GM19099 (cell line): ENCODE data around the gene JPH4.

Experiments used
- POLR2A ChIP-seq: IDR thresholded peaks from 3 replicates; pipeline ENCODE4 v1.6.1; 2011; ENCODE audit warnings: low read depth; ENCODE audit not compliant: insufficient read length; ENCODE audit errors: extremely low read depth

Gene JPH4

DNA sequence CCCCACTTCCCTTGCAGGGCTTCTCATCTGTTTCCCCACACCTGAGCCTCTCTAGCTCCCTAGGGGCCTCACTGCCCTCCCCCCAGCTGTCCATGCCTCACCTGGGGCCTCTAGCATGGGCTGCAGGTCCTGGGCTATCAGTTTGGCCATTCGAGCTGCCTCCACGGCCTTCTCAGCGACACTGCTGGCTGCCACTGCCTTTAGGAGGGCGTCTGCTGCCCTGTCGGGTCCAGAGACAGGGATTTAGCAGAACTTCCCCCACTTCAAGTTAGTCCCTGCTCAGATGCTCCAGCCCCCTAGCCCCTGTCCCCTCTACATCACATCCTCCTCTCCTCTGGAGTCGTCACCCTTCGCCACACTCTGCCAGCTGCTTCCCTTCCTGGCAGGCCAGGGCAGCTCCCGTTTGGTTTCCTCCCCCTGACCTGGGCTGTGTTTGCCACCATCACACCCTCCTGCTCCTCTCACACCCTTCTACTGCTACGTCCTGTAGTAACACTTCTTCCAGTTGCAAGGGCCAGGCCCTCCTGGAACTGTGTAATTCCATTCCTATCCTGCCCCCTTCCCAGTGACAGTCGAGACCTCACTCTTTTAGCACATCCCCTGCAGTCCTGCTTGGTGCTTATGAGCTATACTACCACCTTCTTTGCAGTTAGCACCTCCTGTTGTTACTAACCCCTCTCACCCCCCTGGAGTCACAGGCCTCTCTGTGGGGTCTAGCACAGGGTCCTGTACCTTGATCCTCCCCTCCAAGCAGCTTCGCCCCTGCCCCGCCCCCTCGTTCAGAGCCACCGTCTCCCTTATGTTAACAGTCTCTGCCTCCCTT is 6.7 kb downstream of the JPH4 start:
- TF ChIP-seq POLR2A, result no peak

DNA sequence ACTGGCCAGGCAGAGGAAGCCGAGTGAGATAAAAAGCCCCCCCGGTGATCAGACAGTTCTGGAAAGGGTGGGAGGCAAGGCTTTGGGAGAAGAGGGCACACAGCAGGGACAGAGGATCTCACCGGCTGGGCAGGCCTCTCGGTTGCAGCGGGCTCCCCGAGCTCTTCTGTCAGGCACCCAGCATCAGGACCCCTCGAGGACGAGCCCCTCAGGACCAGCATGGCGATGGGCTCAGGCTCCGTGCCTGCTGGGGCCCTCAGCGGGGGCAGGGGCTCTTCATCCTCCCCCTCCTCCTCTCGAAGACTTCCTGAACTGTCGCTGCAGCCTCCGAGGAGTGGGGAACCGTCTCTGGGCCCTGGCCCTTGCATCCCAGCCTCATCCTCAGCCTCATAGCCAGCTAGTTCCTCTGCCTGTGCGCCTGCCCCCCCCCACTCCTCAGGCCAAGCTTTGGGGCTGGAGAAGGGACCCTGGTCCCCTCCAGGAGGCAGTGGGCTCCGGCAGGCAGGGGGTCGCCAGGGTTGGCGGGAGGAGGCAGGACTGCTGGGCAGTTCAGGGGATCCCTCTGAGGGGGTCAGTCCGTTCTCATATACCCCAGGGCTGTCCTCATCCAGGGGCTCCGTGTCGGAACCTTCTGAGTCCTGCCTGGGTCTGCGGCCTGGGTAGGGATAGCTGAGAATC is 7.6 kb downstream of the JPH4 start:
- TF ChIP-seq POLR2A, result no peak

DNA sequence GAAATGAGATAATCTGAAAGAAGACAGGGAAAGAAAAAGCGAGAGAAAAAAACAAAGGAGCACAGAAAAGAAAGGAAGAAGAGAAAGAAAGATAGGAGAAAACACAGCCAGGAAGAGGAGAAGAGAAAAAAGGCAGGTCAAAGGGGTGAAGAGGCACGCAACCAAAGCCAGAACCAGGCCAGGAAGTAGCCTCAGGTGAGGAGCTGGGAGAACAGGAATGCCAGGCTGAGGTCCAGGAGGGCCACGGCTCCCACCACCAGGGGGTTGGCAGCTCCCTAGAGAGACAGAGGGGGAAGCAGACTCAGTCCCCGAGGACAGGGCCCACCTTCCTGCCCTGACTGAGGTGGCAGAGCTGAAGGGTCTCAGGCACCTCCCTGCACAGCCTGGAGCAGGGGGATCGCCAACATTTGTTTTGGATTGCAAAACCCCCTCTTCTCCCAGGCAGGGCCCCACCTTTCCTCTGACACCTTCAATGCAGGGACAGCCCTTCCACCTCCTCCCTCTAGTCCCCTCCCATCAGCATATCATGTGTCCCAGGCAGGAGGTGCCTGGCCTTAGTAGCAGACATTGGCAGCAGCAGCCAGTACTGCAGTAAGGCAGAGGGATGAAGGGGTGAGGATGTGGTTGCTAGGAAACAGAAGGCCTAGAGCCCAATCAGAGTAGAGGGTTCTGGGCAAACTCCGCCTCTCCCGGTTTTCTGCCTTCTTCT is 9.0 kb downstream of the JPH4 start:
- no peak for TF ChIP-seq POLR2A

DNA sequence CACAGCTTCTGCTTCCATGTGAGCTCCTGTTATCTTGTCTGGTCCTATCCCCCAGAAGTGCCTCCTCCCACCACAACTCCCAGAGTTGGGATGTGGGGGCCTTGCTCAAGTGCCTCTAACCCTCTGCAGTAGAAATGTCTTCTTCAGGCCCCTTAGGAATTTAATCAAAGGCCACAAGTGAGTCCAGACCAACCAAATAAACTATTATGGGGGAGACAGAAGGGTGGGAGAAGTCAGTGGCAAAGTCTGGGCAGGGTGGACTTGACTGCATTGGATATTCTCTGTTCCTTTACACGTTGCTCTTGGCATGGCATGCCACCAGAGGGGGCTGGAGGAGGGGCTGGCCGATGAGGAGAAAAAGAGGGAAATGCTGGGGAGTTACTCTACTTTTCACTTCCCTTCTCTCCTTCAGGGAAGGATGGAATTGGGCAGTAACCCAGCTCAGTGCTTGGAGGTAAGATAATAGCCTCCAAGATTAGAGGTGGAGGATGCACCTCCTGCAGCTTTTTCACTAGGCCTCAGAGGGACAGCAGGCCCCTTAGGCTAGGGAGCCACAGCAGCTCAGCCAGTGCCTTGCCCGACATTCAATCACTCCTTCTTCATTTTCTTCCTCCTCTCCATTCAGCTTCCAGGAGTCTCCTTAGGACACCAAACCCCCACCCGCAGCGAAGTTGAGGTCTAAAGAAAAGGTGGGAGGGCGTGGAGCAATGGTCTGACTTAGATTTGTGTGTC is 9.8 kb downstream of the JPH4 start:
- TF ChIP-seq POLR2A, result no peak

DNA sequence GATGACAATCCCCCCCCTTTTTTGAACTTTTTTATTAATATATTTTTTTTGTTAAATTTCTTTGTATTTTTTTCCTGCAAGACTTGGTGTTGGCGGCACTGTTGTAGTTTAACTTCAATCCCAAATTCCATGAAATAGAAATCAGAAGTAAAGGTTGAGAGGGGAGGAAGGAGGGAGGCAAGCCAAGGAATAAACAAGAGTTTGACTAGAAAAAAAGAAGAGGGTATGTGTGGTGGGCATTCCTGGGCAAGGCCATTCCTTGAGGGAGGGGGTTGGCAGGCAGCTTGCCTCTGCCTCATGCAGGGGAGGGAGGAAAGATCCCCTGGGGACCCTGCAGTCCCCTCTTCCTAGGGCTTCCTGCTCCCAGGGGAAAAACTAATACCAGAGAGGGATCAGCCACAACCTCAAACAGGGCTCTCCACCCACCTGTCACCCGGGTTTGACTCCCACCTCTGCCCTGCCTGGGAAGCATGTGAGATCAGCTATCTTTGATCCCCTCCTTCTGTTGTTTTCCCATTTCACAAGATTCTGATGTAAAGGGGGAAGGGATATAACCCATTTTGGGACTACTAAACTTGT is 10.5 kb downstream of the JPH4 start:
- TF ChIP-seq POLR2A, result no peak

DNA sequence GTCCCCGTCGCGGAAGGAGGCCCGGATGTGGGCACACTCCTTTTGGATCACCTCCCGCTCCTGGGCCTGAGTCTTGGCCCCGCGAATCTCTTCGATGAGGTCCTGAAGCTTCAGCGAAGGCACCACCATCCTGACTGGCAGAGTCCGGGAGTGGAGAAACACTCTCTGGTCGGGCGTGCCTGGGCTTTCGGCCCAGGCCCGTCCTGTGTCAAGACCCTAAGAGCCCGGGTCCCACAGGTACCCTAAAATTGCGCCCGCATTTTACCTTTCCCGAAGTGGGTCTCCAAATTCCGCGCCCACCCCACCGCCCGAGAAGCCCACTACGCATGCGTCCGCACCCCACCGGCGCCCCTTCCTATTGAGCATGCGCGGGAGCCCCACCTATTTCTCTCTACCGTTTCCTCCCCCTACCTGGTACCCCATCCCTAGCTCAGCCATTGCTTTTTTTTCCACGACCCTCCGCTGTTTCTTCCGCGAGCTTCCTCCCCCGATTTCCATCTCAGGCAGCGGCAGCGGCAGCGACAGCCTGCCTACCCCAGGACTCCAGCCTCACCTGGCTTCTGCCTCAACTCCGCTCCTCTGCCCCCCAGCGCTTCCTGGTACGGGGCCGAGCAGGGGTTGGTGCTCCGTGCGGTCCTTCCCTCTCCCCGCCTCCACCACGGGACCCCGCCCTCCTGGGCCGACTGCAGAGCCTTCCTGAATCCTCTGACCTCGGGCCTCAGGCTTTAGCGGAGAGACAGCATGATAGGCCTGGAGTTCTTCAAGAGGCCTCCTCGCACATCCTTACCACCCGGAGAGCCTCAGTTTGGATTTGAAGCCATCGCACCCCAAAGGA is 11.2 kb downstream of the JPH4 start, which contains the start of gene AP1G2:
TSS of gene AP1G2 (minus strand) at position 606 of the 835 bp plus-strand sequence. CDS start at position 129, 477 bp downstream.
- TF ChIP-seq POLR2A, result peak; percentile 95

DNA sequence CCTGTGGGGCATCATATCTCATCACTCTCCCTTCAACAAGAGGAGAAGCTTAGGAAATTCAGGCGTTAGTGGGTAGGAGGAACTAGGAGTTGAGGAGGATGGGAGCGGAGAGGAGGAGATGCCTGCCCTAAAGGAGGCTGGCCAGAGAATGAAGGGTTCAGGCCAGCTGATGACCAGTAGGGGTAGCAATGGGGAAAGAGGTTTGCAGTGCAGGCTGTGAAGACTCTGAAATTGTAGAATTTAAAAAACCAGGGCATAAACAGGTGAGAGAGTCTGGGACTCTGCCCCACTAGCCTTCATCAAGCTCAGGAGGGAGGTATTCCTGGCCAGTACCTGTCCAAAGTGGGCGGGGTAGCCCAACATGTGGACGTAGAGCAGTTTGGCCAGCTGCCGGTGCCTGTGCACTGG is 11.8 kb downstream of the JPH4 start:
- TF ChIP-seq POLR2A, result no peak

DNA sequence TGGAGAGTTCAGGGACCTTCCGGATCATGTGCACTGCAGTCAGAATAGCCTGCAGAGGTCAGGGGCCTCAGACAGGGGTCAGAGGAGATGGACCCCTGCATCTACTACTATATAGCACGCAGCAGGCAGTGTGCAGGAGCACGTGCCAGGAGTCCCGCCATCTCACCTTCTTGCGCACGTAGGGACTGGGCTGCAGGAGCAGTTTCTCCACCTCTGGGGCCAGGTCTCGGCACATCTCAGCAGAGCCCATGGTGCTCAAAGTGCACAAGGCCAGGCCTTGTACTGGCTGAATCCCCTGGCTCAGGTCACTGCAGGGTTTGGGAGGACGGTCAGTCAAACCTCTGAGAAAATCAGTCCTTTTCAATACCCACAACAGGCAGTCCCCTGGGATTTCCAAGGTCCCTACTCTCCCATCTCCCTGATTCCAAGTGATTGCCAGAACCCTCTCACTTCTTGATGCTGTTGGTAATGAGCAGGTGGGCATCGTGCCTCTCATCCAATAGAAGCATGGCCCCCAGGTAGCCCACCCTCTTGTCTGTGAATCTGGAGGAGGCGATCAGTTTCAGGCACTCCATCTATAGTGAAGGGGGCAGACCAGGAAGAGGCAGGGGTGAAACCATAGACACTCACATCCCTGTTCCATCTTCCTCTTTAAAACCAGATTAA is 12.3 kb downstream of the JPH4 start:
- no peak for TF ChIP-seq POLR2A

DNA sequence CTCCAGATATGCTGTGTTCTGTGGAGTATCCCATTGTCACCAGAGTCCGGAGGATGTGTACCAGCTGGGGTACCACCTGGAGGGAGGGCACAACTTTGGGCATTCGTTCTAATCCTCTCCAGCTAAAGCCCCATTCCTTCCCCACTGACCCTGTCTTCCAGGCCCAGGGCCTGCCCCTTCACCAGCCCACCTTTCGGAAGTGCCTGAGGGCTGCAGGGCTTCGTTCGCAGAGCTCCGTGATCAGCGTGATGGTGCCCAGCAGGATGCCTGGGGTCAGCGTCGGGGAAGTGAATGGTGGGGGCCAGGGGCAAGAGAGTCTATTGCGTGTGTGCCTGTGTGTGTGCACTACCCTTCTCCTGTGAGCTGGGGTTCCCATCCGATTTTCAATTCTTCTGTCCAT is 13.0 kb downstream of the JPH4 start:
- no peak for TF ChIP-seq POLR2A

DNA sequence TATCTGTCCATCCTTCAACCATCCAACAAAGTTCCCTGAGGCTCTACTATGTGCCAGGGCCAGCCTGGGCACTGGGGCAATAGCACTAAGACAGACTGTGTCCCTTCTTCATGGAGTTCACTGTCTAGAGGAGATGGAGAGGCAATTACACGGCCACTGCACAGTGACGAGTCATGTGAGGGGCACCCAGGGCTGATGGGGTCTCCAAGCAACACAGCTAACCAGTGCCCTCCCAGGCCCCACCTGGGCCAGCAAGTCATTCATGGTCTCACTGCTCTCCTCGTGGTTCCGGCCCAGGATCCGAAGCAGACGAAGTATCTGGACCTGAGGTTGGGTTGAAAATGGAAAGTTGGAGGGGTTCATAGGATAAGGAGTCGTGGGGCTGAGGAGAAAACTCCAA is 13.7 kb downstream of the JPH4 start:
- no peak for TF ChIP-seq POLR2A

DNA sequence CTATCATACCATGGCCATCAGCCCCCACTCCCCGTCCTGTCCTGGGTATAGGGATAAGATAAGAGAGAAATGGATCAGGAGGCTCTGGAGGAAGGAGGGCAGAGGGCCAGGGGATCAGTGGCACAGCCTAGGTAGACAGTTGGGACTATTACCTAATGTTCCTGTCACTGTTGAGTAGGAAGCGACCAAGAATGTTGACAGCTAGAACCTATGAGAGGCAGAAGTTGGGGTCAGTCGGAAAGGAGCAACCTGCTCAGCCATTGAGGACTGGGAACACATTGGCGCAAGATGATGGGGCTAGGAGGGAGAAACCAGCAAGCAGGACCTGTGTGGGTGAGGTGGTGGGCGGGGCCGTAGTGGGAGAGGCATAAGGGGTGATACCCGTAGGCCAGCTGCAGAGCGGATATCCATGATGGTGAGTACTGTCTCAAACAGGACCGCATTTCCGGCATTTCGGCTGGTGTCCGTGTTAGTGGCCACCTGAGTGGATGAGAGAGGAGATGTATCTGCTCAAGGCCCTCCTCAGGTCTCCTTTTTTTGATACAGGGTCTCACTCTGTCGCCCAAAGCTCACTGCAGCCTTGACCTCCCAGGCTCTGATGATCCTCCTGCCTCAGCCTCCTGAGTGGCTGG is 14.3 kb downstream of the JPH4 start:
- no peak for TF ChIP-seq POLR2A

DNA sequence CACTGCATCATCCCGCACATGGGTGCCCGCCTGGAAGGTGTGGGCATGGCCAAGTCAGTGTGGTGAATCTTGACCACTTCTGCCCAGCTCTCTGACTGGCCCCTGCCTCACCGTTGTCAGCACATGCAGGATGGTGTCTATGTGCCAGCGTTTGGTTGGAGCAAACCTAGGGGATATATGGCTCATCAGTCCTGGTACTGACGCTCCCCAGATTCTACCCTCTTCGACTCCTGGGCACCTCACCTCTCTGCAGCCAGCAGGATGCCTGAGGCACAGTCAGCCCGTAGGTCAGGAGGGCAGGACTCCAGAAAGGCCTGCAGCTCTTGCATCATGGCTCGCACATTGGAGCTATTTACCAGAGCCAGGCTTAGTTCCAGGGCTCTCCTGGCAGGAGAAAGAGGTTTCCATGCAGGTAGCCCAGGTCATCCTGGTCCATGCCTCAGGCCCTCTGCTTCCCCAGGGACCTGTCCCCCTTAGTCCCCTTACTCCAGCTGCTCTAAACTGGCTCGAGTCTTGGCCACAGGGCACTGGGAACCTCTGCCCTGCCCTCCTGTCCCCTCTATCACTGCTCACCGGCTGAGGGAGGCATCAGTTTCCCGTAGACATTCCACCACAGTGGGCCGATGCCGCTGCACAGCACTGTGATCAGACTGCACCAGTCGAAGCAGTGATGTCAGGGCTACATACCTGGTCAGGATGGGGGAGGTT is 15.0 kb downstream of the JPH4 start:
- no peak for TF ChIP-seq POLR2A
